Neural cell (in vitro differentiated cells): ENCODE measurements around the gene PRKAG2. TPM values are rescaled to one million over a fixed set of nuclear protein-coding genes. Genes with fewer than 3 reads are reported as not detected.
A peak's percentile ranks its signal among the peaks of the same experiment; 100 is the strongest.

ENCODE experiments used
- H2AFZ ChIP-seq: fragments of 200-600, 300-800 bp; sonication (generic), shearing (Covaris generic); 2 replicates; pipeline ENCODE4 v1.6.0; 2014; ENCODE audit warnings: low read depth, mild to moderate bottlenecking, antibody characterized with exemption, low read length, moderate library complexity
- H3F3A ChIP-seq: fragments of 200-600 bp; shearing (Covaris generic); 2 replicates; pipeline ENCODE4 v1.6.1; 2016; ENCODE audit warnings: mild to moderate bottlenecking, moderate library complexity, mixed read lengths, antibody characterized with exemption, low read length; ENCODE audit not compliant: insufficient read depth, poor library complexity, severe bottlenecking
- H3K27ac ChIP-seq: fragments of 200-600, 300-800 bp; sonication (generic), shearing (Covaris generic); 2 replicates; pipeline ENCODE4 v1.5.1; 2014; ENCODE audit warnings: mild to moderate bottlenecking, low read length, moderate library complexity
- H3K27me3 ChIP-seq: fragments of 300-800, 200-600 bp; sonication (generic), shearing (Covaris generic); 2 replicates; pipeline ENCODE4 v1.6.0; 2014; ENCODE audit warnings: mild to moderate bottlenecking, low read depth, low read length, moderate library complexity; ENCODE audit not compliant: insufficient read depth
- H3K36me3 ChIP-seq: fragments of 300-800, 200-600 bp; sonication (generic), shearing (Covaris generic); 2 replicates; pipeline ENCODE4 v1.5.1; 2014; ENCODE audit warnings: mild to moderate bottlenecking, antibody characterized with exemption, low read length, moderate library complexity; ENCODE audit not compliant: insufficient read depth
- H3K4me2 ChIP-seq: fragments of 300-800, 200-600 bp; sonication (generic), shearing (Covaris generic); 2 replicates; pipeline ENCODE4 v1.6.0; 2014; ENCODE audit warnings: mild to moderate bottlenecking, low read length
- H3K4me3 ChIP-seq: fragments of 300-800, 200-600 bp; sonication (generic), shearing (Covaris generic); 2 replicates; pipeline ENCODE4 v1.5.1; 2014; ENCODE audit warnings: mild to moderate bottlenecking, low read length, moderate library complexity
- H3K79me2 ChIP-seq: fragments of 200-600 bp; shearing (Covaris generic); replicated peaks from 2 replicates; pipeline ENCODE4 v1.6.0; 2014; ENCODE audit warnings: mild to moderate bottlenecking, low read length, moderate library complexity; ENCODE audit not compliant: insufficient read depth
- H3K9ac ChIP-seq: fragments of 300-800, 200-600 bp; sonication (generic), shearing (Covaris generic); 2 replicates; pipeline ENCODE4 v1.6.1; 2016; ENCODE audit warnings: mild to moderate bottlenecking, low read length, mixed read lengths
- H3K9me2 ChIP-seq: fragments of 200-600 bp; shearing (Covaris generic); 2 replicates; pipeline ENCODE4 v1.6.1; 2016; ENCODE audit warnings: mild to moderate bottlenecking, low read length, mixed read lengths; ENCODE audit not compliant: insufficient read depth
- H3K9me3 ChIP-seq: fragments of 200-600, 300-800 bp; sonication (generic), shearing (Covaris generic); 2 replicates; pipeline ENCODE4 v1.6.1; 2016; ENCODE audit warnings: mild to moderate bottlenecking, mixed run types, low read length, moderate library complexity, mixed read lengths
- H4K20me1 ChIP-seq: fragments of 200-600 bp; shearing (Covaris generic); 2 replicates; pipeline ENCODE4 v1.6.1; 2016; ENCODE audit warnings: mild to moderate bottlenecking, mixed run types; ENCODE audit not compliant: insufficient read depth
- EP300 ChIP-seq: fragments of 450-650 bp; conservative IDR thresholded peaks from 2 replicates; pipeline ENCODE4 v1.6.1; 2014; ENCODE audit warnings: antibody characterized with exemption, mild to moderate bottlenecking, moderate library complexity; ENCODE audit not compliant: poor library complexity, severe bottlenecking
- EZH2 ChIP-seq: fragments of 200-600, 300-800 bp; shearing (Covaris generic), sonication (generic); IDR thresholded peaks from 2 replicates; pipeline ENCODE4 v1.6.1; 2014; ENCODE audit warnings: antibody characterized with exemption, low read length, borderline replicate concordance, mild to moderate bottlenecking; ENCODE audit not compliant: insufficient read depth, poor library complexity, severe bottlenecking
- MXI1 ChIP-seq: fragments of 450-650 bp; conservative IDR thresholded peaks from 2 replicates; pipeline ENCODE4 v1.6.1; 2014; ENCODE audit warnings: antibody characterized with exemption, mild to moderate bottlenecking; ENCODE audit not compliant: poor library complexity, severe bottlenecking
- POLR2AphosphoS5 ChIP-seq: IDR thresholded peaks from 2 replicates; pipeline ENCODE4 v1.6.1; 2012
- RAD21 ChIP-seq: fragments of 450-650 bp; conservative IDR thresholded peaks from 2 replicates; pipeline ENCODE4 v1.6.1; 2014; ENCODE audit warnings: antibody characterized with exemption, mild to moderate bottlenecking, moderate library complexity
- SMC3 ChIP-seq: fragments of 450-650 bp; conservative IDR thresholded peaks from 2 replicates; pipeline ENCODE4 v1.6.1; 2014; ENCODE audit warnings: antibody characterized with exemption, mild to moderate bottlenecking, moderate library complexity; ENCODE audit not compliant: poor library complexity
- TAF1 ChIP-seq: IDR thresholded peaks from 2 replicates; pipeline ENCODE4 v1.6.1; 2012; ENCODE audit warnings: low read depth
- polyA plus RNA-seq: library from polyadenylated mRNA; depleted of rRNA; stranded (reverse); fragments of >200 nt; gene quantifications from 2 replicates; pipeline ENCODE4 v1.2.3, GENCODE V29; 2014
- TF ChIP-seq, protein P1 (sequence below): fragments of 450-650 bp; IDR thresholded peaks from 2 replicates; pipeline ENCODE4 v1.5.1; 2014; ENCODE audit warnings: antibody characterized with exemption, mild to moderate bottlenecking, moderate library complexity; ENCODE audit not compliant: poor library complexity, severe bottlenecking
- TF ChIP-seq, protein P2 (sequence below): IDR thresholded peaks from 2 replicates; pipeline ENCODE4 v1.6.1; 2012; ENCODE audit warnings: borderline replicate concordance

Gene PRKAG2
- polyA plus RNA-seq, 1 donor from 2014 or later: 22.9 TPM

DNA sequence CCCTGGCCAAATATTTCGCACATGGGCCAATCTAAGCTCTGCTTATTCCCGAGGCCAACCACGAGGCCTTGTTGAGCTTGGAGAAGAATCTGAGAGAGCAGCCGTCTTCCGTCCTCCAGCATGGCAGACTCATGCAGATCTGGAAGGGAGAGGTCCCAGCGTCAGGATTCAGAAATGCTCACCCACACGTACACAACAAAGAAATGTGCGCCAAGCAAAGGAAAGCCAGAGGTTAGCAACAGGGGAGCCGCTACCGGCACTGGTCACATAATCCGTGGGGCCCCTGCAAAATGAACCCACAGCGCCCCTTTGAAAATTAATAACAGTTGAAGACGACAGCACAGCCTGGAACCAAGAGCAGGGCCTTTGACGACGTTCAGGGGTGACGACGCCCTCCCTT, 25.4 kb upstream of the PRKAG2 start:
- H3K36me3 ChIP-seq: no peaks in the 10 kb centered on the region
- no peaks in the 10 kb centered on the region for H3K27me3 ChIP-seq
- H3K4me2 ChIP-seq: no peak overlapping the region
- no peak overlapping the region for H3K9ac ChIP-seq
- H3F3A ChIP-seq: no peaks in the 10 kb centered on the region
- no peaks in the 10 kb centered on the region for H3K9me2 ChIP-seq
- no peak for TF ChIP-seq POLR2AphosphoS5
- no peak for TF ChIP-seq TAF1
- TF ChIP-seq, protein P1, sequence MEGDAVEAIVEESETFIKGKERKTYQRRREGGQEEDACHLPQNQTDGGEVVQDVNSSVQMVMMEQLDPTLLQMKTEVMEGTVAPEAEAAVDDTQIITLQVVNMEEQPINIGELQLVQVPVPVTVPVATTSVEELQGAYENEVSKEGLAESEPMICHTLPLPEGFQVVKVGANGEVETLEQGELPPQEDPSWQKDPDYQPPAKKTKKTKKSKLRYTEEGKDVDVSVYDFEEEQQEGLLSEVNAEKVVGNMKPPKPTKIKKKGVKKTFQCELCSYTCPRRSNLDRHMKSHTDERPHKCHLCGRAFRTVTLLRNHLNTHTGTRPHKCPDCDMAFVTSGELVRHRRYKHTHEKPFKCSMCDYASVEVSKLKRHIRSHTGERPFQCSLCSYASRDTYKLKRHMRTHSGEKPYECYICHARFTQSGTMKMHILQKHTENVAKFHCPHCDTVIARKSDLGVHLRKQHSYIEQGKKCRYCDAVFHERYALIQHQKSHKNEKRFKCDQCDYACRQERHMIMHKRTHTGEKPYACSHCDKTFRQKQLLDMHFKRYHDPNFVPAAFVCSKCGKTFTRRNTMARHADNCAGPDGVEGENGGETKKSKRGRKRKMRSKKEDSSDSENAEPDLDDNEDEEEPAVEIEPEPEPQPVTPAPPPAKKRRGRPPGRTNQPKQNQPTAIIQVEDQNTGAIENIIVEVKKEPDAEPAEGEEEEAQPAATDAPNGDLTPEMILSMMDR: no peak
- TF ChIP-seq RAD21: no peak
- no peak for TF ChIP-seq MXI1
- TF ChIP-seq EP300: no peak
- no peak for TF ChIP-seq SMC3
- TF ChIP-seq, protein P2, sequence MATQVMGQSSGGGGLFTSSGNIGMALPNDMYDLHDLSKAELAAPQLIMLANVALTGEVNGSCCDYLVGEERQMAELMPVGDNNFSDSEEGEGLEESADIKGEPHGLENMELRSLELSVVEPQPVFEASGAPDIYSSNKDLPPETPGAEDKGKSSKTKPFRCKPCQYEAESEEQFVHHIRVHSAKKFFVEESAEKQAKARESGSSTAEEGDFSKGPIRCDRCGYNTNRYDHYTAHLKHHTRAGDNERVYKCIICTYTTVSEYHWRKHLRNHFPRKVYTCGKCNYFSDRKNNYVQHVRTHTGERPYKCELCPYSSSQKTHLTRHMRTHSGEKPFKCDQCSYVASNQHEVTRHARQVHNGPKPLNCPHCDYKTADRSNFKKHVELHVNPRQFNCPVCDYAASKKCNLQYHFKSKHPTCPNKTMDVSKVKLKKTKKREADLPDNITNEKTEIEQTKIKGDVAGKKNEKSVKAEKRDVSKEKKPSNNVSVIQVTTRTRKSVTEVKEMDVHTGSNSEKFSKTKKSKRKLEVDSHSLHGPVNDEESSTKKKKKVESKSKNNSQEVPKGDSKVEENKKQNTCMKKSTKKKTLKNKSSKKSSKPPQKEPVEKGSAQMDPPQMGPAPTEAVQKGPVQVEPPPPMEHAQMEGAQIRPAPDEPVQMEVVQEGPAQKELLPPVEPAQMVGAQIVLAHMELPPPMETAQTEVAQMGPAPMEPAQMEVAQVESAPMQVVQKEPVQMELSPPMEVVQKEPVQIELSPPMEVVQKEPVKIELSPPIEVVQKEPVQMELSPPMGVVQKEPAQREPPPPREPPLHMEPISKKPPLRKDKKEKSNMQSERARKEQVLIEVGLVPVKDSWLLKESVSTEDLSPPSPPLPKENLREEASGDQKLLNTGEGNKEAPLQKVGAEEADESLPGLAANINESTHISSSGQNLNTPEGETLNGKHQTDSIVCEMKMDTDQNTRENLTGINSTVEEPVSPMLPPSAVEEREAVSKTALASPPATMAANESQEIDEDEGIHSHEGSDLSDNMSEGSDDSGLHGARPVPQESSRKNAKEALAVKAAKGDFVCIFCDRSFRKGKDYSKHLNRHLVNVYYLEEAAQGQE: no peak
- no peak for TF ChIP-seq EZH2
- no peaks in the 10 kb centered on the region for H3K79me2 ChIP-seq
- no peak overlapping the region for H2AFZ ChIP-seq
- no peak overlapping the region for H3K4me3 ChIP-seq
- no peaks in the 10 kb centered on the region for H4K20me1 ChIP-seq
- H3K27ac ChIP-seq: no peak overlapping the region
- H3K9me3 ChIP-seq: no peaks in the 10 kb centered on the region

DNA sequence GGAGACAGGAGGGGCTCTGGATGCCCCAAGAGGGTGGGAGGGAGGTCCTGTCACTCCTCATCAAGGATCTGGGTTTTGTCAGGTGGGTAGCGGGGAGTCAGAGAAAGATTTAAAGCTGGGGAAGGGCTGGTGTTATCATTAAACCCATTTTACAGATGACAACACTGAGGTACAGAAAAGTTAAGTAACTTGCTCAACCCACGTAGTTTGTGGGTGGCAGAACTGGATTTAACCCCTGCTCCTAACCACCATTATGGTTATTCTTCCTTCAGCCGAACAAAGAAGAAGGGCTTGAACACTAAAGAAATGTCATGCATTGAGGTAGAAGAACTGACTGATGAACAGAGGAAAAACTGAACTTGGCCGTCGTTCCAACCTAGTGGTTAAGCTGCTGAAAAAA, 24.9 kb upstream of the PRKAG2 start:
- H3K27ac ChIP-seq: peak overlapping the region; percentile 63
- H3K4me3 ChIP-seq: no peak overlapping the region
- H3K9me2 ChIP-seq: no peaks in the 10 kb centered on the region
- no peaks in the 10 kb centered on the region for H3F3A ChIP-seq
- TF ChIP-seq MXI1: no peak
- no peak for TF ChIP-seq POLR2AphosphoS5
- TF ChIP-seq RAD21: no peak
- TF ChIP-seq EZH2: no peak
- TF ChIP-seq SMC3: no peak
- TF ChIP-seq, protein P1: no peak
- no peak for TF ChIP-seq TAF1
- TF ChIP-seq, protein P2: no peak
- TF ChIP-seq EP300: no peak
- H2AFZ ChIP-seq: no peak overlapping the region
- H3K9ac ChIP-seq: peak overlapping the region; percentile 48
- H3K4me2 ChIP-seq: no peak overlapping the region
- H3K27me3 ChIP-seq: no peaks in the 10 kb centered on the region
- no peaks in the 10 kb centered on the region for H3K36me3 ChIP-seq
- H3K9me3 ChIP-seq: no peaks in the 10 kb centered on the region
- H4K20me1 ChIP-seq: no peaks in the 10 kb centered on the region
- H3K79me2 ChIP-seq: no peaks in the 10 kb centered on the region
